Superior temporal gyrus (tissue), 1 donor: ENCODE data around the gene DIP2C.
A peak's percentile ranks its signal among the peaks of the same experiment; 100 is the strongest.

Experiments used
- DNase-seq: peaks from one replicate; pipeline ENCODE4 v3.0.0-alpha.2; 2016; ENCODE audit errors: extremely low spot score

DIP2C gene

DNA sequence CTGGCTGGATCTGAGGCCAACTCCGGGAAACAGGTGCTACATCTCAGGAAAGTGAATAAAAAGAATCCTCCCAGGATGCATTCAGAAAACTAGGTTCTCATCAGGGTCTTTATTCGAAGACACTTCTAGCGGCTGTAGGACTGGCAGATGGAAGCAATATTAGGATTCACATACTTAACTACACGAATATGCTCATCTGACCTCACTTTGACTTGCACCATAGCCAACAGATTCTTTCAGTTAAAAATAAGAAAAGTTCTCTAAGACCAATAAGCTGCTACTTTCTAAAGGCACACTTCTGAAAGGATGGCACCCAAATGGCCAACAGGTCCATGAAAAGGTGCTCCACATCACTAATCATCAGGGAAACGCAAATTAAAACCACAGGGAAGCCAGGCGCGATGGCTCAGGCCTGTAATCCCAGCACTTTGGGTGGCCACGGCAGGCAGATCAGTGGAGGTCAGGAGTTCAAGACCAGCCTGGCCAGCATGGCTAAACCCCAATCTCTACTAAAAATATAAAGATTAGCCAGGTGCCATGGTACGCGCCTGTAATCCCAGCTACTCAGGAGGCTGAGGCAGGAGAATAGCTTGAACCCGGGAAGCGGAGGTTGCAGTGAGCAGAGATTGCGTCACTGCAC lies 296.2 kb downstream of the DIP2C start:
- no peak for DNase-seq

DNA sequence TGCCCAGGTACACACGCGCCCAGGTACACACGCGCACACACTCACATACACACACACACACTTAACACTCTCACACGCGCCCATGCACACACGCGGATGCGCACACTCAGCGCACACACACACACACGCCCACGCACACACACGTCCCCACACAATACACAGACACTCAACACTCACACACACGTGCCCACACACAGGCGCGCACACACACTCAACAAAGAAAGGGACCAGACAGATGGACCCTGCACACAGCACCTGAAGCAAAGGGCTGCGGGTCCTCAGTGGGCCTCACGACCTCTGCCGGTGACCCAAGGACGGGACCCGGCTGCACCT lies 296.8 kb downstream of the DIP2C start:
- DNase-seq: no peak

GRCh38 chr10:391847-392704 lies 297.4 kb downstream of the DIP2C start:
- no peak for DNase-seq

- no peak for DNase-seq
These were observed 298.2 kb downstream of the DIP2C start for GRCh38 chr10:391305-391704.

DNA sequence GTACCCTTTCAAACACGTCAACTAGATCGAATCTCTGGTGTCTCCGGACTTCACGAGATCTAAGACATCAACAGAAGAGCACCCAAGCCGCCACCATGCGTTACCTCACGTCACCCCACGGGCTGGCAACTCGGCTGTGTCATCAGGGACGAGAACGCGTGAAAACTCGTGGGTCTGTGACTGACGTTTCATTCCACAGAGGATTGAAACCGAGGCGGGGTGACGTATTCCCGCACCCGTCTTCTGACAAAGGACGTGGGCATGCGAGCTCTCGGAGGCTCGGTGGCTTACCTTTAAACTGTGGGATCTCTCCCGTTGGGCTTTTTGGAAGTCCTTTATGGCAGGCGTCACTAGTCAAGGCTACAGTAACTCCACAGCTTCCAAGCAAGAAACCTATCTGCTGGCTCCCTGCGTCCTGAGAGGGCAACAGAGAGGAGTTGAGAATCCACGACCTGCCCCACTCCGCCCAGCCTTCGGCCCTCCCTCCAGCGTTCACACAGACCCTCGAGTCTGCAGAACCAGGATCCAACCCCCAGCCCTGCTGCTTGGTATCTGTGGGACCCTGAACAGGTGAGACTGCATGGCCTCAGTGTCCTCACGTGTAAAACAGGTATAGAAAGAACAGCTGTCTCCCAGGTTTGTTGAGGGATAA lies 298.9 kb downstream of the DIP2C start:
- DNase-seq: no peak

- no peak for DNase-seq
These were observed 299.5 kb downstream of the DIP2C start for GRCh38 chr10:389836-390448.

GRCh38 chr10:389261-389790 lies 300.1 kb downstream of the DIP2C start:
- DNase-seq: no peak

GRCh38 chr10:388661-389045 lies 300.8 kb downstream of the DIP2C start:
- DNase-seq: no peak

DNA sequence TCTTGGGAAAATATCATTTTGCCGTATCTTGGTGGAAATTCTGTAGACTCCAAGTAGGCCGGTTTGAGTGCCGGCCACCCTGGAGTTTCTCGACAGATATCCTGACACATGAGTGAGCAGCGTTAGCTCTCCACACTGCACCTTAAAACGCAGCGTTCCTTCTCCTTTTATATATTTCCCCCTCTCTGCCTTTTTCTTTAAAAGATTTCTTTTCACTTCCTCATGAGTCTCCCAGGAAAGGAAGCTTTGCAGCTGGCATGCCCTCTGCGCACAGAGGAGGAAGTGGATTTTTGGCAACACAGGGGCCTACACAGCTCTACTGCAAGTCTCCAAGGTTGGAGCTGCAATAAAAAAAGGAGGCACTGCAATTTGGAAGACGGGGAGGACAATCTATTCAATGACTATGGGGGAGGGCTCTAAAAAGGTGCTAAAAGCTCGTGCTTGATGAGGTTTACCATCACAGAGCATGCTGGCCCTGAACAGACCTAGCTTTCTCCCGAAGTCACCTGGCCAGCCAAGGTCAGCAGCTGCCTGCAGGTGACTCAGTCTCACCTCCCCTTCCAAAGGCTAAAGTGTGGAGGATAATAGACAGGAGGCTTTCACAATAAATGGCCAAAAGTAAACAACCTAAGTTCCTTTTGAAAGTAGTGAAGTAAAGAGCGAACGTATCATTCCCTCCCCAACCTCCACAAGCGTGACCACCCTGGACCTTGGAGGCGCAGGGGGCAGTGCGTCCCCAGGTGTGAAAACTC lies 301.4 kb downstream of the DIP2C start:
- peak; percentile 20 for DNase-seq

DNA sequence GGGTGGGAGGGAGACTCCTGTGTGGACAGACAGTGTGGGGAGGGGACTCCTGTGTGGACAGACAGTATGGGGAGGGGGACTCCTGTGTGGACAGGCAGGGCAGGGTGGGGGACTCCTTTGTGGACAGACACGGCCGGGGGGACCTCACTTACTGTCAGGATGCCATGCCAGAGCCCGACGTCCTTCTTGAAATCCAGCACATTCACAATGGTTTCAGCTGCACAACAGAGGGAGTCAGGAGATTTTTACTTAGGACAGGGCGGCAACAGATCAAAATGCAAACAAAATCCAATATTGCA lies 301.9 kb downstream of the DIP2C start:
- DNase-seq: no peak

- no peak for DNase-seq
These were observed 302.5 kb downstream of the DIP2C start for GRCh38 chr10:386771-387592.

DNA sequence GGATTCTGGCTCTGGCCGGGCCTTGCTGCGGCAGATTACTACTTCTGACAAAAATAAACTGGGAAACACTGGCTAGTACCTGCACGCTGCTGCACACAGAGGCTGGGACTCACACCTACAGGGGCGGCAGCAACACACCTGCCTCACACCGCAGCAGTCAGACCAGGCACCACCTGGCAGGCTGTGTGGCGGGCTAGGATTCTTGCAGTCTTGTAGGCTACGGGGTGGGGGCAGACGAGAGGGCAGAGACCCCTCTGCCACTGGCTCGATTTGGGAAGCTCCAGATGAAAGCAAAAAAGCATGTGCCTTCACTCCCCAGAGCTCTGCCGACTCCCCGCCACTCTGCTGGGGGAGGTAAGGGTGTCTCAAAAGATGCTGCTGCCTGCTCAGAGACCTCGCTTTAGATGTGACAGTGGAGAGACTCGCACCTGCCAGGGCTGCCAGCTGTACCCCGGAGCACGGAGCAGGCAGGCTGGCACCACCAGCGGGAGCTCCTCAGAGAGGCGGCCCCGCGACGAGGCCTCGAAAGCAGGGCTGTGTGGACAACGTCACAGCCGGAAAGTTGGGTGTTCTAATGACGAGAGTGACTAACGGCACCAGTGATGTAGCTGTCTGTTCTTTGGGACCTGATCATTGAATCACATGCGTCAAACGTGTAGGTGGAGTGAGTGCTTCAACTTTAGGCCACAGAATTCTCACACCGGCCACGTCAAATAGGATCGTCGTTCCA lies 303.7 kb downstream of the DIP2C start:
- DNase-seq: no peak

DNA sequence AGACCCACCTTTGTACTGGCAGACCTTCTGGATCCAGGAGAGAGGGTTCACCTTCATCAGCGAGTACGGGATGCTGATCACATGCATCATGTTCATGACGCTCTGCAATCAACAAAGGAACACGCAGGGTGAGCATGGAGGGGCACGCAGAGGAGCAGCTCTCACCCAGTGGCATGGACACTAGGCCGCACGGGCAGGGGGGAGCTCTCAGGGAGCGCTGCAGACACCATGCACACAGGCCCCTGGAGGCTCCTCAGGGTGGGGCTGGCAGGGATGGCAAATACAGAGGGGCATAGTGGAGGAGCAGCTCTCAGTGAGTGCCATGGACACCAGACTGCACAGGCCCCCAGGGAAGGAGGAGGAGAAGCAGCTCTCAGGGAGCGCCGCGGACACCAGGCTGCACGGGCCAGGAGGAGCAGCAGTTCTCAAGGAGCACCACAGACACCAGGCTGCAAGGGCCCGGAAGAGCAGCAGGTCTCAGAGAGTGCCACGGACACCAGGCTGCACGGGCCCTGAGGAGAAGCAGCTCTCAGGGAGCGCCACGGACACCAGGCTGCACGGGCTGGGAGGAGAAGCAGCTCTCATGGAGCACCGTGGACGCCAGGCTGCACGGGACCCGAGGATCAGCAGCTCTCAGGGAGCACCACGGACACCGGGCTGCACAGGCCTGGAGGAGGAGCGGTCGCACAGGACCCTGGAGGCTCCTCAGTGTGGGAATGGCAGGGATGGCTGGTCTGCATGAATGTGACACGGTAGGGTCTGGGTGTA lies 304.7 kb downstream of the DIP2C start:
- no peak for DNase-seq

GRCh38 chr10:383519-383918 lies 305.9 kb downstream of the DIP2C start:
- no peak for DNase-seq

GRCh38 chr10:381805-382204 lies 307.7 kb downstream of the DIP2C start:
- DNase-seq: no peak

DNA sequence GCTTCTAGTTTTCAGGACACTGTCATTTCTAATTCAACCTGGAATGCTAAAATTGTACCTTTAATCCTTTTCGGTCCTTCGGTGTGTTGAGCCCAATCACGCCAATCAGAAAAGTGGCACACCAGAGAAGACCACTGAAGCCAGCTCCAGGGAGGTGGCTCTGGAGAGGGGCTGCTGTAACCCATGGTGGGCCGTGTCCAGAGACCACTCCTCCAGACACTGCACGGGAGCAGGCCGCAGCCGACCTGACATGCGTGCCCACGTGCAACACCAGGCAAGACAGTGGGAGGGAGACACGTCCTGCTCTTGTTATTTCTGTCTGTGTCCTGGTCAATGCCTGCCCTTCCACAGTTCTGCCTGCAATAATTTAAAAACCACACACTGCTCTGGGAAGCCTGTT lies 308.1 kb downstream of the DIP2C start:
- DNase-seq: no peak

DNA sequence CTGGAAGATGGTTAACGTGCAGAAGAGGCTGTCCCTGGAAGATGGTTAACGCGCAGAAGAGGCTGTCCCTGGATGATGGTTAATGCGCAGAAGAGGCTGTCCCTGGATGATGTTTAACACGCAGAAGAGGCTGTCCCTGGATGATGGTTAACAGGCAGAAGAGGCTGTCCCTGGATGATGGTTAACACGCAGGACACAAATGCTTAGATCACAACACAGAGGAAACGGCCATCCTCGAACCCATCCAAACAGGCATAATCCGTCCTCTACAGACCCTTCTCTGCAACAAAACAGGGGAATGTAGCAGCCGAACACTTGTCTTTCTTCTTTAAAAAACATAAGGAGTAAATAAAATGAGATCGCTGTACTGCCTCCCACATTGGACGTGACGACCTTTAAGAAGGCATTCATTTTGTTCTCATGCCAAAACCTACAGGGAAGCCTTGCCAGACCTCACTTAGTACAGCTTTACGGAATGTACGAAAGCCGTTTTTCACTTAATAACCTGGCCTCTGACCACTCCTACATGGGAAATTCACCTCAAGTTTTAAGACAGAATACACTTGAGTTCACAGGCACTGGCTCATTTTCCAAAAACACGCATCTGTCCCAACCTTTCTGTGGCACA lies 309.0 kb downstream of the DIP2C start:
- DNase-seq: no peak

DNA sequence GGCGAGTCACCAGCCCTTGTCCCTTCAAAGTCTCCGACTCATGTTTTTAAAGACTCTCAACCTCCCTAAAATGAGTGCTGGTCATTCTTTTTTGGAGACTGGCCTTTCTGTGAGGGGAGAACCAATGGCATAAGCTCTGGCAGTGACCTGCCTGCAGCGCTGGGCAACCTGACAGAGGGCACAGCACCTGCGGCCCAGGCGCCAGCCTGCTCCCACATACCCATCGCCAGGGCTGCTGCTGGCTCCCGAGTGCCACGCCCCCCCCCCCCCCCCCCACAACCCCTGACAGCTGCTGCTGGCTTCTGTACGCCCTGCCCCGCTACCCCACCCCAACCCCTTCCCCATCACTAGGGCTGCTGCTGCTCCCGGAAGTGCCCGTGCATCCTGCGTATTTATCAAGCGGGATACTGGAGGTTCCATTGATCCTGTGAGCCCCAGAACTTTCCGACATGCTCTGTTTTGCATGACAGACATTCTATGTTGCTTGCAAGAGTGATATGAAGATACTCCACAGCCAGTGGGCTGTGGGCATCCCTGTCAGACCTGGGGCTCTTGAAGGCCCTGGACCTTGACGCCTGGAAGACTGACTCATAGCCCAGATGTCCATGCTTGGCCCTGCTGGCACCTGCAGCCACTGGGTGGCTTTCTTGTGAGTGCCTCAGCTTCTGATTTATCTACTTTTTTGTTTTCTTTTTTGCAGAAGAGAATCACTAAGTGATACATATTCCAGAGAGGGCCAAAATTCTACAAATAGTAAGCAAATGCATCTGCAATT lies 310.4 kb downstream of the DIP2C start:
- no peak for DNase-seq
